ENCODE measurements around the gene TRPM2. TPM values are rescaled to one million over a fixed set of nuclear protein-coding genes. Genes with fewer than 3 reads are reported as not detected.
A peak's percentile ranks its signal among the peaks of the same experiment; 100 is the strongest.
"Not testable (repeated sequence)": the region's sequence is repeated elsewhere in the genome, so short reads cannot be mapped to it uniquely, and the experiment has no call there.

TRPM2 gene
- total RNA-seq, 1 donor from 2014 or later: 0.07 TPM

GRCh38 chr21:44479556-44480199 lies 126.3 kb downstream of the TRPM2 start:
- not testable (repeated sequence) for DNase-seq (ENCODE audit: extremely low spot score, unreplicated experiment); H3K4me3 Mint-ChIP-seq; H3K4me1 Mint-ChIP-seq (ENCODE audit: unreplicated experiment); H3K9me3 Mint-ChIP-seq; H3K27me3 Mint-ChIP-seq; H3K27ac Mint-ChIP-seq; H3K36me3 Mint-ChIP-seq
- TF ChIP-seq CTCF (conservative IDR thresholded peaks at IDR 0.05): peak; percentile 80

GRCh38 chr21:44480200-44481053 lies 127.0 kb downstream of the TRPM2 start:
- DNase-seq (ENCODE audit: extremely low spot score, unreplicated experiment): no peak
- no peaks in the 10 kb centered on the region for H3K9me3 Mint-ChIP-seq
- no peak overlapping the region for H3K4me3 Mint-ChIP-seq
- peaks cover 3% of the 10 kb centered on the region for H3K27me3 Mint-ChIP-seq
- H3K4me1 Mint-ChIP-seq (ENCODE audit: unreplicated experiment): peaks cover 12% of the 10 kb centered on the region
- H3K27ac Mint-ChIP-seq: no peak overlapping the region
- TF ChIP-seq CTCF (conservative IDR thresholded peaks at IDR 0.05): no peak
- no peaks in the 10 kb centered on the region for H3K36me3 Mint-ChIP-seq

GRCh38 chr21:44482581-44483287 lies 129.3 kb downstream of the TRPM2 start:
- no peaks in the 10 kb centered on the region for H3K9me3 Mint-ChIP-seq
- H3K27ac Mint-ChIP-seq: peak overlapping the region; percentile 43
- H3K27me3 Mint-ChIP-seq: peaks cover 3% of the 10 kb centered on the region
- peaks cover 12% of the 10 kb centered on the region for H3K4me1 Mint-ChIP-seq (ENCODE audit: unreplicated experiment)
- no peak for TF ChIP-seq CTCF (conservative IDR thresholded peaks at IDR 0.05)
- peak overlapping the region; percentile 39 for H3K4me3 Mint-ChIP-seq
- no peaks in the 10 kb centered on the region for H3K36me3 Mint-ChIP-seq
- DNase-seq (ENCODE audit: extremely low spot score, unreplicated experiment): no peak

- Mint-ChIP-seq H3K36me3 (no peaks in the 10 kb centered on the region), H3K27me3 (peaks cover 3% of the 10 kb centered on the region), H3K4me3 (no peak overlapping the region), H3K4me1 (ENCODE audit: unreplicated experiment) (peaks cover 12% of the 10 kb centered on the region), H3K9me3 (no peaks in the 10 kb centered on the region), H3K27ac (no peak overlapping the region)
- no peak for DNase-seq (ENCODE audit: extremely low spot score, unreplicated experiment)
- TF ChIP-seq CTCF (conservative IDR thresholded peaks at IDR 0.05): no peak
Observed at GRCh38 chr21:44483288-44484237, 130.1 kb downstream of the TRPM2 start.
